Renal pelvis (tissue), 4 donors: ENCODE measurements around the gene TULP4. TPM values are rescaled to one million over a fixed set of nuclear protein-coding genes. Genes with fewer than 3 reads are reported as not detected.
A peak's percentile ranks its signal among the peaks of the same experiment; 100 is the strongest.

ENCODE experiments used
- DNase-seq: peaks from one replicate; pipeline ENCODE4 v3.0.0-alpha.2; 2013
- polyA plus RNA-seq, 3 donors: library from polyadenylated mRNA; unstranded; fragments of 120-200 nt; gene quantifications; one replicate each; pipeline ENCODE4 v1.2.1, GENCODE V29; 2013; ENCODE audit not compliant: insufficient read length in 3 of 3

Gene TULP4
- polyA plus RNA-seq, 3 donors: 17.6 to 24.8 (median 23.2) TPM

- no peak for DNase-seq
Observed at GRCh38 chr6:158356586-158357546, 44.6 kb downstream of the TULP4 start.

GRCh38 chr6:158357570-158358216, 45.4 kb downstream of the TULP4 start:
- no peak for DNase-seq

DNA sequence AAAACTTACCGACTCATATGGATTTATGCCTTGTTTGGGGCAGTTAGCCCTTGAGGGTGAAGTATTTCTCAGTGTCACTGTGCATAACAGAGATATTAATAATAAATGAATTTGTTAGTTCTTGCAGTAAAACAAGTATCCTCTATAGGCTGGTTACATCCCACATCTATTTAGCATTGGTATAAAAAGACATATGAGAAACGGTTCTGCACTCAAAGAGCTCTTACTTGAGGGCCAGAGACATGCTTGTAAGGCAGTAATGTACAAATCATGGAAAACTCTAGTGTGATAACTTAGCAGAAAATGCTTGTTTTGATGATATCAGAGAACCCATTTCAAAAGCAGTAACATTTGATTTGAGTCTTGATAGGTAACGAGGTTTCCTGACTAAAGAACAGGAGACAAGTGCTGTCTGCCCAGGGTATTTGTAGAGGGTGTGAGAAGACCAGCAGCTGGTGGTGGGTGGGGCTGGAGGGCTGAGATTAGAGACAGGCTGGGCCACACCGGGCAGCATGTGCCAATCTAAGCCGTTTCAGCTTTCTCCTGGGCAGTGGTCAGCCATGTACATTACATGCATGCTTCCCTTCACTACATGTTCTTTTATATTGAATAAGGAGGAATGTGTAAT, 46.3 kb downstream of the TULP4 start:
- DNase-seq: no peak

GRCh38 chr6:158361068-158361467, 48.8 kb downstream of the TULP4 start:
- DNase-seq: no peak

DNA sequence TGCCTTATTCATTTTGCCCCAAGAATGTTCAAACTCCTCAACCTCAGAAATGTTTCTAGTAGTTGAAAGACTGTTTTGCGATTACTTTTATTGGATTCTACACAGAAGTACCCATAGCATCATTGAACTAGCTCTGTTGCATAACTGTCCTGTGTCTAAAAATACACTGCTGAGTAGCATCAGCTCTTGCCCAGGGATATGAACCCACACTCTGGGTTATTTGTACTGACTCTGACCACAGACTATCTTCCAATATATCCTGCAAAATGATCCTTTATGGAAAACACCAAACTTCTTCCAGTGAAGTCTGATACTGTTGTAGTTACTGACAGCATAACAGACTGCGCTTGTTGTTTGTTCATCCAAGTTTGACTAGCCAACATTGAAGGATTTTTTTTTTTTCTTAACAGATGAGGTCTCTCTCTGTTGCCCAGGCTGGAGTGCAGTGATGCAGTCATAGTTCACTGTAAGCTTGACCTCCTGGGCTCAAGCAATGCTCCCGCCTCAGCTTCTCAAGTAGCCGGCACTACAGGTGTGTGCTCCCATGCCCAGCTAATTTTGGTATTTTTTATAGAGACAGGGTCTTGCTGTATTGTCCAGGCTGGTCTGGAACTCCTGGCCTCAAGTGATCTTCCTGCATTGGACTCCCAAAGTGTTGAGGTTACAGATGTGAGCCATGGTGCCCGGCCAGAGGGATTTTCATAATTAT, 49.9 kb downstream of the TULP4 start:
- DNase-seq: peak; percentile 11

GRCh38 chr6:158366363-158366762, 54.1 kb downstream of the TULP4 start:
- DNase-seq: no peak

GRCh38 chr6:158367816-158368215, 55.6 kb downstream of the TULP4 start:
- no peak for DNase-seq

DNA sequence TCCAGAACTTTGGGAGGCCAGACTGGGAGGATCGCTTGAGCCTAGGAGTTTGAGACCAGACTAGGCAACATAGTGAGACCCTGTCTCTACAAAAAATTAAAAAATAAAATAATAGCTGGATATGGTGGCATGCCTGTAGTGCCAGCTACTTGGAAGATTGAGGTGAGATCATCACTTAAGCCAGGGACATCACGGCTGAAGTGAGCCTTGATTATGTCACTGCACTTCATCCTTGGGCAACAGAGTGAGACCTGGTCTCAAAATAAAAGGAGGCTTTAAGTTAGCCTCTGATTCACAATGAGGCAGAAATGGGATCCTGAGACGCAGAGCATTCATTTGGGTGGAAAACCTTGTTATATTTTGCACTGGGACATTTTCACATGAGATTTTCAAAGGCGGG, 57.0 kb downstream of the TULP4 start:
- DNase-seq: no peak

DNA sequence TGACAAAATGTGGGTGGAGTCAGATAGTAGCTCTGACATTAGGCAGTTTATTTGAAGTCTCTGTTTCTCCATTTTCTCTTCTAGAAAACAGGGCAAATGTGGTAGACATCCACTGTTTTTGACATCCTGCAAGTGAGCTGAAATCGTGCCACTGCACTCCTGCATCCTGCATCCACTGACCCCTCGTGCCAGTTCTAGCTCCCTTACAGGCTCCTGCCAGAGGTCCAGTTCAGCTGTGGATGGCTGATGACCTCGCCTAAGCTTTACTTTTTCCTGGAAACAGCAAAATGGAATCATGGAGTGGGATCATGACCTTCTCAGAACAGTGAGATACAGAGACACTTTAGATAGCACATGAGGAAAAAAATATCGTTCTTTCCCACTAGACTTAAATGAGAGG, 58.5 kb downstream of the TULP4 start:
- DNase-seq: no peak

GRCh38 chr6:158371261-158371660, 59.0 kb downstream of the TULP4 start:
- DNase-seq: no peak

- DNase-seq: no peak
Observed at GRCh38 chr6:158372574-158372973, 60.3 kb downstream of the TULP4 start.

- no peak for DNase-seq
Observed at GRCh38 chr6:158373214-158373613, 60.9 kb downstream of the TULP4 start.

GRCh38 chr6:158374020-158374419, 61.8 kb downstream of the TULP4 start:
- DNase-seq: no peak

- no peak for DNase-seq
Observed at GRCh38 chr6:158376631-158377081, 64.4 kb downstream of the TULP4 start.

GRCh38 chr6:158377860-158378259, 65.6 kb downstream of the TULP4 start:
- no peak for DNase-seq

DNA sequence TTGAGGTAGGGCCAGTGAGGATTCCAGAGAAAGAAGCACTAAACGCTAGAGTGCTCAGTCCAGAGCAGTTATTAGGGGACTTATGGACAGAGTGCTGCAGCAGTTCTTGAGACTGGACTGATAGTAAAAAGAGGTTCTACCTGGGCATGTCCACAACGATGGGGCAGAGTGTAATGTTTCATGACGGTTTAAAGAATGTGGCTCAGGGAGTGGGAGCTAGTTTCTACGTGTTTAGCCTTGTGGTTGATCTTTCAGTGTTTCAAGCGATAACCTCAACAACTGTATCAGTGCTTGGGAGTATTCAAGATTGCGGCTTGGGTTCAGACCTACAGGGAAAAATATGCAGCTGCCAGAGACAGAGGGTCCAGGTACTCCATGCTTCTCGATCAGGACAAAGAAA, 67.1 kb downstream of the TULP4 start:
- no peak for DNase-seq

- DNase-seq: no peak
Observed at GRCh38 chr6:158381214-158381613, 68.9 kb downstream of the TULP4 start.

- DNase-seq: no peak
Observed at GRCh38 chr6:158382491-158382890, 70.2 kb downstream of the TULP4 start.

DNA sequence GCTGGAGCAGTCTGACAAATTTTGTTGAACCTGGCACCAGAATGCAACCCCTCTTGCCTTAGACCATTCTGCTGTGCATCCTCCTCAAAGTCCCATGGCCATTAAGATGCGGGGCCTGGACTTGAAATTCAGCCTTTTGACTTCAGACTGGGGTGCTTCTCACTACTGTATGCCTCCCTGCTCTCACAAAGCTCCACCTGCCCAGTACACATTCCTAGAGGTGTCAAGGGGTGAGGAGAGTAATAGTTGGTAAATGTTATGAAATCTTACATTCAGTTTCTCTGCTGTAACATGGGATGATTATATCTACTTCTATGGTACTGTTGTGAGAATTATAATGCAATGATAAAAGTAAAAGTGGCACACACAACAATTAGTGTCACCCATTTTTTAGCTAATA, 70.8 kb downstream of the TULP4 start:
- DNase-seq: no peak

- DNase-seq: no peak
Observed at GRCh38 chr6:158383542-158383941, 71.3 kb downstream of the TULP4 start.

DNA sequence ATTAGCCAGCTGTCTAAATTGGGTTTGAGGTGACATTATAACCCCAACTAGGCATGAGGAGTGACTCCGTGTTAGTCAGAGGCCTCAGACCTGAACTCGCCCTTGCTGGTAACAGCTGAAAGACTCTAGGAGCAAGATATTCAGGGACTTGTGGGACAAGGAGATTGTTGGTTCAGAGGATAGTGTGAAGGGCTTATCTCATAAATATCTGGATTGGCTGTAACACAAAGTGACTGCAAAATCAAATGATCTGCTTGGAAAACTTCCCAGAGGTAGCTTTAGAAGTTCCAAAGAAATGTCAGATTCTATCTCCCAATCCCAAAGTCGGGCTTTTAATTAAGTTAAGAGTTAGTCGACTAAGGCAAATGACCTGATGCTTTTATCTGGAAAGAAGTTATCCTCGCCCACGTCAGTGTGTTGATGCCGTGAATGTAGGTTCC, 72.4 kb downstream of the TULP4 start:
- no peak for DNase-seq

DNA sequence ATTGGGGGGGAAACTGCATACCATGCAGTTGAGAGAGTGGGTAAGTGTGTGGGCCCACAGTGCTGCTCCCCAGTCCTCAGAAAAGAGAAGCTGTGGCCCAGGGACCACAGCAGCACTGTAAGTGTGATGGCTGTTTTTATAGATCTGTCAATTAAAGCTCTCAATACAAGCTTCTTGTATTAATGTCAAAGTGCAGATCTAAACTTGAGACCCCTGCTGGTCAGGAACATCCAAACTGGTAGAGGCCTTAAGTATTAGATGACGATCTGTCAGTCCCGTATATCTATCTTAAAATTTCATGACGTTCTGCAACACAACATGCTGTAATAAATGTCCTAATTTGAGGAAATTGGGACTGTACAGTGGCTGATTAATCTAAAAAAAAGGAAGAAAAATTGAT, 74.8 kb downstream of the TULP4 start:
- no peak for DNase-seq
